ENCODE data around the gene FOCAD. TPM values are rescaled to one million over a fixed set of nuclear protein-coding genes. Genes with fewer than 3 reads are reported as not detected.

Gene FOCAD
- total RNA-seq, 1 experiment from 2014 or later, result 43.3 TPM

DNA sequence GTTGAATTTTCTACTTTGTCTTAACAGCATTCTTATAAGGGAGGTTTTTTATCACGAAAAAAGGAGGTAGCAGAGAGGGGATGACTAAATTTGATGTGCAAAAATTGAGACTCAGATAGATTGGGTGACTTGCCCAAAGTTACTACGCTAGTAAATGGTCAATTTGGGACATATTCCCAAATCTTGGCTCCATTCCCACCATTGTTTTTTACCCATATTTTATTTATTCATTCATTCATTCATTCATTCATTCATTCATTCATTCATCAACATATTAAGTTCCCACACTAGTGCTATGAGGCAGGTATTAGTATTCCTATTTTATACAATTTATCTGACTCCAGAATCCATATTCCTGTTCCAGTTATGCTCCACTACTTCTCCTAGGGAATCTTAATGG, 261.8 kb downstream of the FOCAD start:
- no peak overlapping the region for H4K8ac ChIP-seq (replicated peaks; ENCODE audit: insufficient read length, low read depth, low read length)
- H3K4ac ChIP-seq (ENCODE audit: low read depth, low read length), result no peak overlapping the region
- H3K56ac ChIP-seq (ENCODE audit: insufficient read length, low read depth, low read length), result no peak overlapping the region
- H3K79me1 ChIP-seq (ENCODE audit: insufficient read depth, low read depth, low read length, poor library complexity, severe bottlenecking), result no peaks in the 10 kb centered on the region
- no peaks in the 10 kb centered on the region for H3K9me3 ChIP-seq (ENCODE audit: control insufficient read depth, low read depth, low read length)
- no peaks in the 10 kb centered on the region for H3K27me3 ChIP-seq (ENCODE audit: insufficient read depth, low read length)
- H3K27ac Mint-ChIP-seq, result no peak overlapping the region; a peak in 1 of 7 replicates
- H3K79me2 ChIP-seq (ENCODE audit: insufficient read depth, low read length), result no peaks in the 10 kb centered on the region
- H3K23ac ChIP-seq (ENCODE audit: insufficient read length, low read depth, low read length), result no peak overlapping the region
- H3K4me1 Mint-ChIP-seq, result peaks cover 31 to 34% of the 10 kb centered on the region in 2 experiments
- WGBS (ENCODE audit: extremely low coverage, insufficient read length, low lambda C conversion rate), result no CpG with 5 or more reads among the region's 2 CpGs
- no peaks in the 10 kb centered on the region for H3K27me3 Mint-ChIP-seq (ENCODE audit: low read depth)
- no peak overlapping the region for H3T11ph ChIP-seq (ENCODE audit: low read length)
- no peak overlapping the region for H2AFZ ChIP-seq (ENCODE audit: low read length)
- no peaks in the 10 kb centered on the region for H4K20me1 ChIP-seq (ENCODE audit: control insufficient read depth, insufficient read depth, insufficient read length)
- DNase-seq, result no peak
- H3K4me1 ChIP-seq (ENCODE audit: insufficient read depth, low read length), result no peaks in the 10 kb centered on the region; the same call in 1 of the 2 replicates
- no peak overlapping the region for H3K18ac ChIP-seq (ENCODE audit: insufficient read length, low read depth, low read length)
- no peak overlapping the region for H3K9ac ChIP-seq (ENCODE audit: extremely low read depth, insufficient read length, low read length)
- H3K27ac ChIP-seq (ENCODE audit: insufficient read length, low read depth, low read length), result no peak overlapping the region
- no peak overlapping the region for H2BK20ac ChIP-seq (ENCODE audit: low read depth, low read length, poor library complexity, severe bottlenecking)
- H2BK120ac ChIP-seq (ENCODE audit: low read depth, low read length, poor library complexity, severe bottlenecking), result no peak overlapping the region
- TF ChIP-seq, protein P1, sequence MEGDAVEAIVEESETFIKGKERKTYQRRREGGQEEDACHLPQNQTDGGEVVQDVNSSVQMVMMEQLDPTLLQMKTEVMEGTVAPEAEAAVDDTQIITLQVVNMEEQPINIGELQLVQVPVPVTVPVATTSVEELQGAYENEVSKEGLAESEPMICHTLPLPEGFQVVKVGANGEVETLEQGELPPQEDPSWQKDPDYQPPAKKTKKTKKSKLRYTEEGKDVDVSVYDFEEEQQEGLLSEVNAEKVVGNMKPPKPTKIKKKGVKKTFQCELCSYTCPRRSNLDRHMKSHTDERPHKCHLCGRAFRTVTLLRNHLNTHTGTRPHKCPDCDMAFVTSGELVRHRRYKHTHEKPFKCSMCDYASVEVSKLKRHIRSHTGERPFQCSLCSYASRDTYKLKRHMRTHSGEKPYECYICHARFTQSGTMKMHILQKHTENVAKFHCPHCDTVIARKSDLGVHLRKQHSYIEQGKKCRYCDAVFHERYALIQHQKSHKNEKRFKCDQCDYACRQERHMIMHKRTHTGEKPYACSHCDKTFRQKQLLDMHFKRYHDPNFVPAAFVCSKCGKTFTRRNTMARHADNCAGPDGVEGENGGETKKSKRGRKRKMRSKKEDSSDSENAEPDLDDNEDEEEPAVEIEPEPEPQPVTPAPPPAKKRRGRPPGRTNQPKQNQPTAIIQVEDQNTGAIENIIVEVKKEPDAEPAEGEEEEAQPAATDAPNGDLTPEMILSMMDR (conservative IDR thresholded peaks at IDR 0.05), result no peak
- H3K9me3 Mint-ChIP-seq, result no peaks in the 10 kb centered on the region
- H2BK15ac ChIP-seq (ENCODE audit: low read depth, low read length), result no peak overlapping the region
- no peak overlapping the region for H2BK12ac ChIP-seq (ENCODE audit: insufficient read length, low read depth, low read length)
- H4K91ac ChIP-seq (ENCODE audit: insufficient read length, low read depth, low read length), result no peak overlapping the region
- H2AK5ac ChIP-seq (ENCODE audit: insufficient read length, low read length), result no peak overlapping the region
- no peak overlapping the region for H3K4me3 Mint-ChIP-seq
- H2BK5ac ChIP-seq (ENCODE audit: insufficient read length, low read length), result no peak overlapping the region
- no peak overlapping the region for H3K14ac ChIP-seq (ENCODE audit: insufficient read depth, low read length)
- peaks cover 2 to 13% (median 7%) of the 10 kb centered on the region in 3 experiments; a peak in 5 of 7 replicates for H3K36me3 Mint-ChIP-seq (ENCODE audit: insufficient read depth in 1 of 3, low read depth in 3 of 3)
- H4K5ac ChIP-seq (ENCODE audit: insufficient read length, low read depth, low read length), result no peak overlapping the region
- no peaks in the 10 kb centered on the region for H3K23me2 ChIP-seq (ENCODE audit: insufficient read length, low read depth, low read length, poor library complexity, severe bottlenecking)
- H3K4me2 ChIP-seq (ENCODE audit: insufficient read depth, insufficient read length, low read length), result no peak overlapping the region
